Activated T-cell treated with anti-CD3 and anti-CD28 coated beads, Interleukin-2, amount 50 U/mL, for 1 hour (primary cell): ENCODE data around the gene PPM1H.

Experiments
- DNase-seq: peaks from one replicate; pipeline ENCODE4 v3.0.0-alpha.2; 2020

Gene PPM1H

GRCh38 chr12:62631471-62632410, 303.2 kb downstream of the PPM1H start:
- peak; percentile 28 for DNase-seq

GRCh38 chr12:62629971-62630739, 304.8 kb downstream of the PPM1H start:
- no peak for DNase-seq

- no peak for DNase-seq
These were observed 305.5 kb downstream of the PPM1H start for GRCh38 chr12:62629413-62629812.

GRCh38 chr12:62627181-62627580, 307.8 kb downstream of the PPM1H start:
- no peak for DNase-seq

GRCh38 chr12:62625228-62625627, 309.7 kb downstream of the PPM1H start:
- DNase-seq = no peak

- no peak for DNase-seq
These were observed 312.8 kb downstream of the PPM1H start for GRCh38 chr12:62622177-62622576.

- no peak for DNase-seq
These were observed 313.8 kb downstream of the PPM1H start for GRCh38 chr12:62621101-62621638.

- DNase-seq = no peak
These were observed 316.0 kb downstream of the PPM1H start for GRCh38 chr12:62618930-62619329.

GRCh38 chr12:62618319-62618718, 316.6 kb downstream of the PPM1H start:
- no peak for DNase-seq

GRCh38 chr12:62613081-62613480, 321.9 kb downstream of the PPM1H start:
- no peak for DNase-seq

- no peak for DNase-seq
These were observed 328.3 kb downstream of the PPM1H start for GRCh38 chr12:62606654-62607053.

GRCh38 chr12:62605981-62606380, 329.0 kb downstream of the PPM1H start:
- DNase-seq = no peak

GRCh38 chr12:62604871-62605270, 330.1 kb downstream of the PPM1H start:
- no peak for DNase-seq

- no peak for DNase-seq
These were observed 330.6 kb downstream of the PPM1H start for GRCh38 chr12:62604373-62604772.

GRCh38 chr12:62603811-62604098, 331.2 kb downstream of the PPM1H start:
- no peak for DNase-seq

GRCh38 chr12:62603061-62603810, 331.7 kb downstream of the PPM1H start:
- DNase-seq = peak; percentile 88

- DNase-seq = peak; percentile 89
These were observed 332.5 kb downstream of the PPM1H start for GRCh38 chr12:62602255-62603060.

GRCh38 chr12:62601765-62602164, 333.2 kb downstream of the PPM1H start:
- DNase-seq = no peak

- no peak for DNase-seq
These were observed 335.0 kb downstream of the PPM1H start for GRCh38 chr12:62599854-62600437.

GRCh38 chr12:62598846-62599245, 336.1 kb downstream of the PPM1H start:
- no peak for DNase-seq

GRCh38 chr12:62597253-62597652, 337.7 kb downstream of the PPM1H start:
- DNase-seq = no peak
